ENCODE data around the gene LIN28A. TPM values are rescaled to one million over a fixed set of nuclear protein-coding genes. Genes with fewer than 3 reads are reported as not detected.
A peak's percentile ranks its signal among the peaks of the same experiment; 100 is the strongest.

Gene LIN28A
- total RNA-seq, 1 experiment from 2014 or later, result not detected

GRCh38 chr1:26387447-26387846 is 23.2 kb upstream of the LIN28A start:
- DNase-seq (ENCODE audit: low spot score), result peak; percentile 41

GRCh38 chr1:26388791-26389445 is 21.7 kb upstream of the LIN28A start:
- no peak for DNase-seq (ENCODE audit: low spot score)

DNA sequence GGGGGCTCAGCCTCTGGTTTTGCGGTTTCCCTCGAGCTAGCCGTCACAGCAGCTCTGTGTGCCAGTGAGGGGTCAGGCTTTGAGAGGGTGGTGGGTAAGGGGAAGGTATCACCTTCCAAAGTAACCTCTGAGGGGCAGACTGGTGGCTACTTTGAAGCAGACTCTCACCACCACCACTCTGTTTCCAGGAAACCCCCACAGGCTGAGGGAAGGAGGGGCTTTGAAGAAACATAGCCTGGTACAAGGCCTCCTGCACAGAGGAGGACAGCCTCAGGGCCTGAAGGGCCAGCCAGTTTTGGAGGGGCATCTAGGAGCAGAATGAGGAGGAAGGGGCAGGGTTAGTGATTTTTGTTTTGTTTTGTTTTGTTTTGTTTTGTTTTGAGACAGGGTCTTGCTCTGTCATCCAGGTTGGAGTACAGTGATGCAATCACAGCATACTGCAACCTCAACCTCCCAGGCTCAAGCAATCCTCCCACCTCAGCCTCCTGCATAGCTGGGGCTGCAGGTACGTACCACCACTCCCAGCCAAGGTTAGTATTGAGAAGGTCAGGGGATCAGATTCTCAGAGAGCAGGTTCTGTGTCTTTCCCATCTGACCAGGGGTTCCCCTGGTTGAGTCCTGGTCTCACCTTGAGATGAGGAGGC is 20.9 kb upstream of the LIN28A start:
- no peak for DNase-seq (ENCODE audit: low spot score)

GRCh38 chr1:26391450-26391849 is 19.2 kb upstream of the LIN28A start:
- peak; percentile 56 for DNase-seq (ENCODE audit: low spot score)

DNA sequence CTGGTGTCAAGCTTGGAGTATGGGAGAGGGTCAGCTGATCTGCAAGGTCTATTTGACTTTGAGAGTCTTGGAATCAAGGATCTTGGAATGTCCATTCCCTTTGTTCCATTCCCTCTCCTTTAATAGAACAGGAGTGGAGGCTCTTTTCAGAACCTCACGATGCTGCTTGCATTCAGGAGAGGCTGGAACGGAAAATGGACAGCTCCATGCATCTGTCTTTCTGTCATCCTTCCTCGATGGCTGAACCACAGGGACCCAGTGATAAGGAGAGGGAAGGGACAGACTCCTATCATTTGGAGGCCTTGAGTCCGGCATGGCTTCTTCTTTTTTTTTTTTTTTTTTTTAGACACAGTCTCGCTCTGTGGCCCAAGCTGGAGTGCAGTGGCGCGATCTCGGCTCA is 14.9 kb upstream of the LIN28A start:
- no peak for DNase-seq (ENCODE audit: low spot score)

DNA sequence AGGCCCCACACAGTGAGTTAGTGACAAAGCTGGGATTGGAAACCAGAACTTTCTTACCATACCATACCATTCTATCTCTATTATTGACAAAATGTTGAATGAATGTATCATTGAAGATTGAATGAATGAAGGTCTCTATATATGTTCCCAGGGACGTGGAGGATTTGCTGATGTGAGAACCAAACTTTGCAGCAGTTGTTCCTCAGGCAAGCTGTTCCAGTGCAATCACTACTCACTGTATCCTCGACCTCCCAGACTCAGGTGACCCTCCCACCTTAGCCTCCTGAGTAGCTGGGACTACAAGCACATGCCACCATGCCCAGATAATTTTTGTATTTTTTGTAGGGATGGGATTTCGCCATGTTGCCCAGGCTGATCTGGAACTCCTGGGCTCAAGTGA is 11.6 kb upstream of the LIN28A start:
- no peak for DNase-seq (ENCODE audit: low spot score)

DNA sequence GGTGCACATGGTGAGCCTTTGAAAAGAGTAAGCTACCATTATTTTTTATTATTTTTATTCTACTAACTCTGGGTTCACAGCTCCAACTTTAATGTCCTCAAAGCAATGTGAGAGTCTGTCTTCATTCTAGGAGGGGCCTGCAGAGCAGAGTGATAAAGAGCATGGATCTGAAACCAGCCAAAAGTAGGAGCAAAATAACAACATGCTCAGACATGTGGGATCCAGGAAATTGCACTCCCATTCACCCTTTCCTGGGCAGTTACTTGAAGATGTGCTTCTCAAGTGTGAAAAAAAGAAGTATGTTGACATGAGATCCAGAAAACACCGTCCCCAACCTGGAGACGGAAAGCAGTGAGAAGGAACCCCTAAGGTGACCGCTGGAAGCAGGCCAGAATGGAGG is 8.7 kb upstream of the LIN28A start:
- DNase-seq (ENCODE audit: low spot score), result no peak

- DNase-seq (ENCODE audit: low spot score), result no peak
Observed at GRCh38 chr1:26403656-26404055, 7.0 kb upstream of the LIN28A start.

DNA sequence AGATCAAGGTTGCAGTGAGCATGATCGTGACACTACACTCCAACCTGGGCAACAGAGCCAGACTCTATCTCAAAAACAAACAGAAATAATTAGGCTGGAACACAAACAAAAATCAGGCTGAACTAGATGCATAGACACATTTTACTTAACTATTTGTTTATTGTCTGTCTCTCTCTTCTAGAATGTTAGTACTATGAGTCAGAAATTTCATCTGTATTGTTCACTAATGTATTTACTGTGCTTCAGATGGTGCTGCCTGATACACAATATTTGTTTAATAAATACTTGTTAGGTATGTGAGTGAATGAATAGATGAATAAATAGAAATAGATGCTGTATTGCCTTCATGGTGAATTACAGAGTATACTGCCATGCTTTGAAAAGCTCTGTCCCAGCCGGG is 6.0 kb upstream of the LIN28A start:
- no peak for DNase-seq (ENCODE audit: low spot score)

DNA sequence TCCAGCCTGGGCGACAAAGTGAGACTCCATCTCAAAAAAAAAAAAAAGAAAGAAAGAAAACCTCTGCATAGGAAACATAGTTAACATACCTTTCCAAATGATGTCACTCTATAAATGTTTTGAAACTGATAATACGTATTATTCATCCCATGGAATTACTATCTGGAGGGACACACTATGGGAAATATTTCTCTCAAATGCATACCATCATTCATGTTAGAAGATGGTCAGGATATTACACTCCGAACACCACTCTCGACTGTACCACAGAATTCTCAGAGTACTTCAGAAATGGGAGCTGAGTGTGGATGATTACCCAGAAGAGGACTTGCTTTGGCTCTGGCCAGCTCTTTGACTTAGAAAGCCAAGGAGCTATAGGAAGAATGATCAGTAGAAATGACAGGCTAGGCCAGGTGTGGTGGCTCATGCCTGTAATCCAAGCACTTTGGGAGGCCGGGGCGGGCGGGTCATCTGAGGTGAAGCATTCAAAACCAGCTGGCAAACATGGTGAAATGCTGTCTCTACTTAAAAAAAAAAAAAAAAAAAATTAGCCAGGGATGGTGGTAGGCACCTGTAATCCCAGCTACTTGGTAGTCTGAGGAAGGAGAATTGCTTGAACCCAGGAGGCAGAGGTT is 5.2 kb upstream of the LIN28A start:
- DNase-seq (ENCODE audit: low spot score), result no peak

DNA sequence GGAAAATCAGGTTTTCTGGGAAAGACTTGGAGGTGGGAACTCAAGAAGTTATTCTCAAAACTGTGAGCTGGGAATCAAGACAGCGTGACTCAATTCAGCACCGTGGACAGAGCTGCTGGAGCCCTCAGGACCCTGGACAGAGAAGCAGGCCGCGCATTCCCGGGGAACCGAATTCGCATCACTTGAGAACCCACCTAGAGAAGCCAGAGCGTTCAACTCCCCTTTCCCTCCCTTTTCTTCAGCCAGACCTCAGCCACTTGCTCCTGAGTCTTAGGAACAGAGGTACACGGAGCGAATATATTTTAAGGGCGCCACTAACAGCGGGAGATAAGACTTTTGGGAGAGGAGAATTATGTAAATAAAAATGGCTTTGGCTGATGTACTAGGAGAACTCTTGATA is 2.0 kb upstream of the LIN28A start:
- DNase-seq (ENCODE audit: low spot score), result peak; percentile 48

GRCh38 chr1:26409191-26409807 is 1.3 kb upstream of the LIN28A start:
- DNase-seq (ENCODE audit: low spot score), result no peak

DNA sequence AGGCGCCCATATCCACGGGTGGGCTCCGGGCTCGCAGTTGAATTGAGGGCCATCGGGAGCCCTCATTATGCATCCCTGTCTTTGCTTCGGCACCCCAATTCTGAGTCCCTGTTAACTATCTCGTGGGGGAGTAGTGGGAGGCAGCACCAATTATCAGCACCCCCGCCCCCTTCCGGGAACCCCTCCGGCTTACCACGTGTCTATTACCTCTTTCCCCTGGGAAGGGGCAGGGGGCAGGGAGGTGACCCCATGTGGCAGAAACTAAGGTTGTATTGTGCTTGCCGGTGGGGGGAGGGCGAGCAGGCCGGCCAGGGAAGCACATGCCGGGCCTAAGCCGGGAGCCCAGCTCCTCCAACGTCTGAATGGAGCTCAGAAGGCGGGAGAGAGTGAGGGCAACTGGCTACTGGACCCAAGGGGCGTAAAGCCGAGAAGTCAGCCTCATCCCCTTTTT is 1.0 kb downstream of the LIN28A start:
- no peak for DNase-seq (ENCODE audit: low spot score)

DNA sequence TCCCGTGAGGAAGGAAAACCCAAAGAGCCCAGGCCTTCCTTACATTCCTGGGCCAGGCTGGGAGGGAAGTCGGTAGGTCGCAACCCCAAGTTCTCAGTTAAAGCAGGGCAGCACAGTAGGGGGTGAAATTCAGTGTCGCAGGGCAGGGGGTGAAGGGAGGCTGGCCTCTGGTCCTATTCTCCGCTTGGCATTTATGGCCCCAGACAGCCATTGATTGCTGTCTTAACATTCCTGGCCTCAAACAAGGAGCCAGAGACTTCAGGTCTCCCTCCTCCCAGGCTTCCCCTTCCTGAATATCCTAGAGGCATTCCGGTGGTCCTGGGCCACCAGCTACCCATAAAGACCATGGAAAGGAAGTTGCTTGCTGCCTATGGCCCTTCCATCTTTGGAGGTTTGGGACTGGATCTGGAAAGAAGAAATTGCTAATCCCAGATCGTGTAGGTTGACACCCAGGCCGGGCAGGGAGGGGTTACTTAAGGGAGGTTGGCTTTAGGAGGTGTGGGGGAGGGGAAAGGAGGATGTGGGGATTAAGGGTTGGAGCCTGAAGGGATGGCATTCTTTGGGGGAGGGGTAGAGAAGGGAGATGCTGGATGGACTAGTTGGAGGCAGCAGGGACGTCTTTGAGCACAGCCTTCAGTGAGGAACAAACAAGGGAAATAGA is 1.7 kb downstream of the LIN28A start:
- no peak for DNase-seq (ENCODE audit: low spot score)

GRCh38 chr1:26413031-26413430 is 2.4 kb downstream of the LIN28A start:
- no peak for DNase-seq (ENCODE audit: low spot score)

DNA sequence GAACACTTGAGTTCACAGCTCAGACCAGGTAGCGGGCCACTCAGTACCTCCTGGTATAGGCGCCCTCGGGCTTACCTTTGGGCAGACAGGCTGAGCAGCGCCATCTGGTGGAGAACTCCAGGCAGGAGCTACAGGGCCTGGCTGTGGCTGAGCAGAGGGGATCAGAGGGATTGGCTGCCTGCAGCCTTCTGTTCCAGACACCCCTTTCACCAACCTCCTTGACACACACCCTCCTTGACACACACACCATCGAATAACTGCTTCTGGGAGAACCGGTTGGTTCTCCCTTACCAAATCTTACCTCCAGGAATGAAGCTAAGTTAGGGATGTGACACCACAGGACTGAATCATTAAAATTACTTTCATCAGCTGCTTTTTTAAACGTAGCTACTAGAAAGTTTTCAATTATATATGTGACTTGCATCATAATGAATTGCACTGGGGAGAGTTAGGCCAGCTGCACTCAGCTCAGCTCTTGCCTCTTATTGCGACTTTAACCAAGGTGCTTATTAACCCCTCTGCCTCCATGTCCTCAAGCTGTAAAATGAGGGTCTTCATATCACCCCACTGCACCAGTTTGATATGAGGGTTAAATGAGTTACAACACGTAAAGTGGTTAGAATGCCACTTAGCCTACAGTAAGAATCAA is 6.6 kb downstream of the LIN28A start:
- DNase-seq (ENCODE audit: low spot score), result peak; percentile 50

GRCh38 chr1:26418865-26419349 is 8.3 kb downstream of the LIN28A start:
- no peak for DNase-seq (ENCODE audit: low spot score)

DNA sequence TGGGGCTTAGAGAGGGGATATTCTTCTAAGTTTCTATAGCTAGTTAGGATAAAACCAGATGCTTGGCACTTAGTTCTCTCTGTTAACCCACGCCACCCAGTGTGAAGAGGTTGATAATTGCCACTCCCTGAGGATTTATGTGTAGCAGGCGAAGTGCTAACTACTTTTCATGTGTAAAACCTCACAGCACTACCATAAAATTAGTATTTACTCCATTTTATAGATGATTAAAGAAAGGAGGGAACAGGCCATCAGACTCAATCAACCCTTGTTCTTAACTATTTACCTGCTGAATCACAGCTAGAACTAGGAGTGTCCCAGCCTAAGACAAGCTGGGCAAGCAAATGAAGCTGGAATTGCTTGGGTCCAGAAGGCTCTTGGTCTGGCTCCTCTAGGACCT is 8.9 kb downstream of the LIN28A start:
- no peak for DNase-seq (ENCODE audit: low spot score)

- DNase-seq (ENCODE audit: low spot score), result no peak
Observed at GRCh38 chr1:26429721-26430120, 19.1 kb downstream of the LIN28A start.

- peak; percentile 97 for DNase-seq (ENCODE audit: low spot score)
Observed at GRCh38 chr1:26431979-26432695, 21.5 kb downstream of the LIN28A start, which contains the start of gene DHDDS. TSS of gene DHDDS (plus strand) at chr1:26432321. CDS start at chr1:26432946, 625 bp downstream.

GRCh38 chr1:26432793-26433192 is 22.2 kb downstream of the LIN28A start:
- DNase-seq (ENCODE audit: low spot score), result no peak

Data from H4 (cell line).